GM12872 (cell line): ENCODE data around the gene CXCL10.

ENCODE experiments used
- TF ChIP-seq, protein P1 (sequence below): IDR thresholded peaks from 3 replicates; pipeline ENCODE4 v1.5.1; 2011; ENCODE audit warnings: low read depth, mild to moderate bottlenecking, low read length, moderate library complexity; ENCODE audit not compliant: insufficient read depth

Gene CXCL10

GRCh38 chr4:76029300-76029699, 6.0 kb upstream of the CXCL10 start:
- TF ChIP-seq, protein P1, sequence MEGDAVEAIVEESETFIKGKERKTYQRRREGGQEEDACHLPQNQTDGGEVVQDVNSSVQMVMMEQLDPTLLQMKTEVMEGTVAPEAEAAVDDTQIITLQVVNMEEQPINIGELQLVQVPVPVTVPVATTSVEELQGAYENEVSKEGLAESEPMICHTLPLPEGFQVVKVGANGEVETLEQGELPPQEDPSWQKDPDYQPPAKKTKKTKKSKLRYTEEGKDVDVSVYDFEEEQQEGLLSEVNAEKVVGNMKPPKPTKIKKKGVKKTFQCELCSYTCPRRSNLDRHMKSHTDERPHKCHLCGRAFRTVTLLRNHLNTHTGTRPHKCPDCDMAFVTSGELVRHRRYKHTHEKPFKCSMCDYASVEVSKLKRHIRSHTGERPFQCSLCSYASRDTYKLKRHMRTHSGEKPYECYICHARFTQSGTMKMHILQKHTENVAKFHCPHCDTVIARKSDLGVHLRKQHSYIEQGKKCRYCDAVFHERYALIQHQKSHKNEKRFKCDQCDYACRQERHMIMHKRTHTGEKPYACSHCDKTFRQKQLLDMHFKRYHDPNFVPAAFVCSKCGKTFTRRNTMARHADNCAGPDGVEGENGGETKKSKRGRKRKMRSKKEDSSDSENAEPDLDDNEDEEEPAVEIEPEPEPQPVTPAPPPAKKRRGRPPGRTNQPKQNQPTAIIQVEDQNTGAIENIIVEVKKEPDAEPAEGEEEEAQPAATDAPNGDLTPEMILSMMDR, result no peak

DNA sequence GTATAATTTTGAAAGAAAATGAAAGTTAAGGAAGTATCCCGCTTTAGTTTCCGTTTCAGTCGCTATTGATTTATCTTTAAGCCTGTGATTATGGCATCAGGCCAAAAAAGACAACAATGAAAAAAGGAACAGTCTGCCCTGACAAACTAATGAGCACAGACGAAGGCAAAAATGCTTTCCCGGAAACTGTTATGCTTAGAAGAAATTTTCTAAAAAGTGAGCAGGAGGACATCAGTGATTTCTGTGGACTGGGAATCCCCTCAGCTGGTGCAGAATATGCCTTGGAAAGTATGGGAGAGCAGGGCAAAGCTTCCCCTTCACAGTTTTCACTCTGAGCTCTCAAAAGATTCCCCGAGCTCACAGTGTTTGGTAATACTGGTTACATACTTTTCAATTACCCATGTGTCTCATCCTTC, 5.1 kb upstream of the CXCL10 start:
- TF ChIP-seq, protein P1, result no peak

- TF ChIP-seq, protein P1, result no peak
Observed at GRCh38 chr4:76024065-76024464, 768 bp upstream of the CXCL10 start.

DNA sequence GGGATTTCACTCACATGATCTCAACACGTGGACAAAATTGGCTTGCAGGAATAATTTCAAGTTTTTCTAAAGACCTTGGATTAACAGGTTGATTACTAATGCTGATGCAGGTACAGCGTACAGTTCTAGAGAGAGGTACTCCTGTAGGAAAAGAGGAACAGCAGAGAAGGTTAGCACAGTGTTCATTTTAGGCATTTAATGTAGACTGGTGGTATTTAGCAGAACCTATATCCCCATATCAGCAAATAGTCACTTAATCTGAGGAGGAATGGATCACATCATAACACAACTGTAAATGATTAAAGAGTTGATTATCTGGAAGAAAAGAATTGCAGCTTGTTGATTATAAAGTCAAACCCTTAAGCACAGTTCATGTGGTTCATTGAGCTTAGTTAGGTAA, 620 bp downstream of the CXCL10 start:
- TF ChIP-seq, protein P1, result no peak

- TF ChIP-seq, protein P1, result no peak
Observed at GRCh38 chr4:76022031-76022430, 1.3 kb downstream of the CXCL10 start.

DNA sequence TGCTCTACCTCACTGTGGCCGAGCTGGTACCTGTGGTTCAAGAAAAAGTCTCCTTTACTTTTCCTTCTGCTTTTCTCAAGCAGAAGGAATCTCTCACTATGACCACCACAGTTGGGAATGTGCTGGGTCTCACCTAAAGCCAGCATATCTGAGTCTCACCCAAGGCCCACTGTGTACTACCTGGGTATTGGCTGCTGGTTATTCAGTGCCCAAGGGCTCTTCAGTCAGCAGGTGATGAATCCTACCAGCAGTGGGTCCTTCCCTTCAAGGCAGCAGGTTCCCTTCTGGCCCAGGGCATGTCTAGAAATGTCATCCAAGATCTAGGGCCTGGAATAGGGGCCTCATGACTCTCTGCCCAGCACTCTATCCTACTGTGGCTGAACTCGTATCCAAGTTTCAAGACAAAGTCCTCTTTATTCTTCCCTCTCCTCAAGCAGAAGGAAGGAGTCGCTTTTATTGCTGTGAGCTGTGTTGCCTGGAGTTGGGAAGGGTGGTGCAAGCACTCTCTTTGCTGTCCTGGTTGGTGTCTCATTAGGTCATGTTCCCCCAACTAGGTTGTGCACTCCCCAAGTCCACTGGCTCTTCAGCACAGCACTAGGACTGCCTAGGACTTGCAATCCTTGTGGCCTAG, 6.1 kb downstream of the CXCL10 start:
- TF ChIP-seq, protein P1, result no peak

- TF ChIP-seq, protein P1, result no peak
Observed at GRCh38 chr4:76016393-76016792, 6.9 kb downstream of the CXCL10 start.
